Adrenal gland (tissue), 5 donors: Measurements from ENCODE around the gene CLMP.

ENCODE experiments used
- CTCF ChIP-seq, 6 experiments: fragments of 450-650 bp in 4 of 6; fragments of 200-600 bp in 2 of 6; sonication (generic) in 1 of 6; IDR thresholded peaks; 1 replicate in 5 of 6; 2 replicates in 1 of 6; pipeline versions ENCODE4 v1.5.1 to v1.8.0; 2016 to 2021; ENCODE audit warnings: antibody characterized with exemption in 6 of 6, mild to moderate bottlenecking in 2 of 6, moderate library complexity in 1 of 6
- POLR2A ChIP-seq, 2 donors: fragments of 450-650 bp; IDR thresholded peaks; one replicate each; pipeline ENCODE4 v1.6.1; 2017; ENCODE audit warnings: antibody characterized with exemption in 2 of 2, mild to moderate bottlenecking in 2 of 2, moderate library complexity in 1 of 2
- donor health status: DM: no; HTN: no; CAD: no.

- no peak for TF ChIP-seq CTCF (IDR thresholded peaks at IDR 0.05)
- TF ChIP-seq POLR2A (IDR thresholded peaks at IDR 0.05): no peak
Observed at GRCh38 chr11:123143921-123144320, 51.1 kb downstream of the CLMP start.
